Bronchial epithelial cell (primary cell): ENCODE data around the gene COL13A1. TPM values are rescaled to one million over a fixed set of nuclear protein-coding genes. Genes with fewer than 3 reads are reported as not detected.

ENCODE experiments used
- DNase-seq: peaks from one replicate; pipeline ENCODE4 v3.0.0-alpha.2; 2010; ENCODE audit warnings: low read depth
- FAIRE-seq: peaks from 2 replicates; lab custom pipeline; 2011; peaks lifted over from hg19 to GRCh38; lab: Jason Lieb, UNC
- H3K27me3 ChIP-seq: 2 replicates; pipeline ENCODE4 v1.5.1; 2011; ENCODE audit warnings: low read length; ENCODE audit not compliant: control insufficient read depth, insufficient read depth
- H3K36me3 ChIP-seq: 2 replicates; pipeline ENCODE4 v1.5.1; 2011; ENCODE audit warnings: low read length; ENCODE audit not compliant: control insufficient read depth, insufficient read depth
- H3K4me3 ChIP-seq: 2 replicates; pipeline ENCODE4 v1.5.1; 2011; ENCODE audit warnings: mild to moderate bottlenecking, low read depth, low read length, control low read depth
- total RNA-seq: library from RNA; depleted of rRNA; stranded (reverse); fragments of >200 nt; gene quantifications from 2 replicates; pipeline ENCODE4 v1.2.1, GENCODE V29; 2014
- TF ChIP-seq, protein P1 (sequence below): IDR thresholded peaks from 2 replicates; pipeline ENCODE4 v1.5.1; 2011; ENCODE audit warnings: mild to moderate bottlenecking, moderate library complexity, low read length, control low read depth, inconsistent platforms; ENCODE audit not compliant: insufficient read depth, severe bottlenecking

Gene COL13A1
- total RNA-seq, 1 donor from 2014 or later: under 0.01 TPM

DNA sequence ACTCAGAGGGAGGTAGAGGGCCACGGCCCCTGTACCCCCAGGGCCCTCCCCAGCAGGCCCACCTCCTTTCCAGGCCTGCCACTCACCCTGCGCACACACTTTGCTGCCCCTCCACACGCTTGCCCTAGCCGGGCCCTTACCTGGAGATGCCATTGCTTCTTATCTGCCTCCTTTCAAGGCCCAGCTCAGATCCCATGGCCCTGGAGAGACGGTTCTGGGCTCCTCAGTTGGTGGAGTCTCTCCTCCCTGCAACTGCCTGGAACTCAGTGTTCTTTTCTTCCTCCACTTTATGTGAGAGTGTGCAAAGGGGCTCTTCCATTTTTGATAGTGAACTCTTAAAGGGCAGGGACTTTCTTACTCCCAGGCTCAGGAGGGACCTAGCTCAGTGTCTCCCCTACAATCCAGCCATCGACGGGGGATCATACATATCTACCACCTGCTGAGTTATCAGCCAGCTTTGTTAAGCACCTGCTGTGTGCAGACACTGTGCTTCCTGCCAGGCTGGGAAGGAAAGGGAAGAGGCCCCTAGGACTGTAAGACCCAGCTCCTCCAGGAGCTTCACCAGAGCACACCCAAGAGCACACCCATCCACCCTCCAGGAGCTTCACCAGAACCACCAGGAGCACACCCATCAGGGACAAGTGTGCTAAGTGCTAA is 161.6 kb downstream of the COL13A1 start:
- TF ChIP-seq, protein P1, sequence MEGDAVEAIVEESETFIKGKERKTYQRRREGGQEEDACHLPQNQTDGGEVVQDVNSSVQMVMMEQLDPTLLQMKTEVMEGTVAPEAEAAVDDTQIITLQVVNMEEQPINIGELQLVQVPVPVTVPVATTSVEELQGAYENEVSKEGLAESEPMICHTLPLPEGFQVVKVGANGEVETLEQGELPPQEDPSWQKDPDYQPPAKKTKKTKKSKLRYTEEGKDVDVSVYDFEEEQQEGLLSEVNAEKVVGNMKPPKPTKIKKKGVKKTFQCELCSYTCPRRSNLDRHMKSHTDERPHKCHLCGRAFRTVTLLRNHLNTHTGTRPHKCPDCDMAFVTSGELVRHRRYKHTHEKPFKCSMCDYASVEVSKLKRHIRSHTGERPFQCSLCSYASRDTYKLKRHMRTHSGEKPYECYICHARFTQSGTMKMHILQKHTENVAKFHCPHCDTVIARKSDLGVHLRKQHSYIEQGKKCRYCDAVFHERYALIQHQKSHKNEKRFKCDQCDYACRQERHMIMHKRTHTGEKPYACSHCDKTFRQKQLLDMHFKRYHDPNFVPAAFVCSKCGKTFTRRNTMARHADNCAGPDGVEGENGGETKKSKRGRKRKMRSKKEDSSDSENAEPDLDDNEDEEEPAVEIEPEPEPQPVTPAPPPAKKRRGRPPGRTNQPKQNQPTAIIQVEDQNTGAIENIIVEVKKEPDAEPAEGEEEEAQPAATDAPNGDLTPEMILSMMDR: no peak
- FAIRE-seq: no peak
- H3K4me3 ChIP-seq: no peak overlapping the region
- H3K36me3 ChIP-seq: no peaks in the 10 kb centered on the region
- DNase-seq: no peak
- H3K27me3 ChIP-seq: peaks cover 5% of the 10 kb centered on the region

GRCh38 chr10:69963835-69964710 is 162.4 kb downstream of the COL13A1 start:
- Histone ChIP-seq H3K4me3 (no peak overlapping the region), H3K27me3 (peaks cover 5% of the 10 kb centered on the region), H3K36me3 (no peaks in the 10 kb centered on the region)
- FAIRE-seq (no peak), DNase-seq (no peak)
- TF ChIP-seq, protein P1: no peak

GRCh38 chr10:69965086-69965485 is 163.4 kb downstream of the COL13A1 start:
- Histone ChIP-seq H3K4me3 (no peak overlapping the region), H3K36me3 (no peaks in the 10 kb centered on the region), H3K27me3 (peaks cover 5% of the 10 kb centered on the region)
- FAIRE-seq (peak; percentile 13), DNase-seq (no peak)
- TF ChIP-seq, protein P1: no peak

DNA sequence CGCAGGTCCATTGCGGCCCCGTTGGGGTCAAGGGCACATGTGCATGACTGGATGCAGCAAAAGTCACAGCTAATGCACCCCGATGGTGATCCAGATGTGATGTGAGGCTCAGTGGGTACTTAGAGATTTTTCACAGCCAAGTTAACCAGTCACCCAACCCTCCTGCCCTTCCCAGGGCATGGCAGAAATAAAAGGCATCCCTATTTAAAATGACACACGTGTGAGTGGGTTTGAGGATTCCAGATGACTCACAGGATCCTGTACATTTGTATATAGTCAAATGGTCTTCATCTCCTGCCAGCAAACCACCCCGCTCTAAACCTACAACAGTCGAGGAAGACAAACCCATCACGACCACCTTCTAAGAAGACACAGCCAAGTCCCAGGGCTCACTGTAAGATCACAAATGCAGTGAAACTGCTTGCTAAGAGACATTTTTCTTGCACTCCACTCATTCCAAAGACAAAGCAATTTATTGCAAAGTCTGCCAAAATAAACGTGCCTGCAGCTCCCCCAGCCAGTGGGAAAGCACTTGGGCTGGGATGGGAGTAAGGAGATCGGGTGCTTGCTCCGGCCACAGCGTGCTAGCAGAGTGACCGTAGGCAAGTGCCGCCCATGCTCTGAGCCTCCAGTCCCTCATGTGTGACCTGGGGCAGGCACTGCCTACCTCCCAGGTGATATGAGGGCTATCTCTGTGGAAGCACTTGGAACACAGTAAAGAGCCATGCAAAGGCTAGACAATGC is 164.4 kb downstream of the COL13A1 start:
- FAIRE-seq (peak; percentile 94), DNase-seq (peak; percentile 10)

GRCh38 chr10:69968830-69969229 is 167.1 kb downstream of the COL13A1 start:
- Histone ChIP-seq H3K4me3 (no peak overlapping the region), H3K27me3 (peaks cover 5% of the 10 kb centered on the region), H3K36me3 (no peaks in the 10 kb centered on the region)
- DNase-seq: peak; percentile 42
- no peak for FAIRE-seq
- TF ChIP-seq, protein P1: peak; percentile 26

More for the DNA sequence above, 164.4 kb downstream of the COL13A1 start:
- TF ChIP-seq, protein P1: no peak
- Histone ChIP-seq H3K4me3 (no peak overlapping the region), H3K36me3 (no peaks in the 10 kb centered on the region), H3K27me3 (peaks cover 5% of the 10 kb centered on the region)
